Activated CD4-positive, alpha-beta memory T cell treated with anti-CD3 and anti-CD28 coated beads, Interleukin-2, amount 10 ng/mL, durations not matched to agents 7 days and 5 days (primary cell): ENCODE results near the gene PRKAG2. TPM values are rescaled to one million over a fixed set of nuclear protein-coding genes. Genes with fewer than 3 reads are reported as not detected.

Source experiments
- CTCF ChIA-PET: fragments of 350-600 bp; sonication (Branson Sonifier 250); formaldehyde crosslinking; loops from one replicate; lab custom pipeline; 2021; ENCODE audit warnings: antibody characterized with exemption, inconsistent platforms; lab: Charles Lee
- POLR2A ChIA-PET: fragments of 350-600 bp; sonication (Branson Sonifier 250); formaldehyde crosslinking; loops from one replicate; lab custom pipeline; 2021; ENCODE audit warnings: antibody characterized with exemption; lab: Charles Lee
- DNase-seq: peaks from one replicate; pipeline ENCODE4 v3.0.0-alpha.2; 2020
- H3K27ac Mint-ChIP-seq: one replicate; pipeline ENCODE4 v1.8.0; 2021; ENCODE audit warnings: mild to moderate bottlenecking, mixed read lengths
- H3K27me3 Mint-ChIP-seq: one replicate; pipeline ENCODE4 v1.8.0; 2021; ENCODE audit warnings: mixed read lengths
- H3K36me3 Mint-ChIP-seq: one replicate; pipeline ENCODE4 v1.8.0; 2021; ENCODE audit warnings: low read depth, mixed read lengths
- H3K4me1 Mint-ChIP-seq: one replicate; pipeline ENCODE4 v1.8.0; 2021; ENCODE audit warnings: mixed read lengths
- H3K4me3 Mint-ChIP-seq: one replicate; pipeline ENCODE4 v1.8.0; 2021; ENCODE audit warnings: mild to moderate bottlenecking, mixed read lengths
- H3K9me3 Mint-ChIP-seq: one replicate; pipeline ENCODE4 v1.8.0; 2021; ENCODE audit warnings: mixed read lengths
- total RNA-seq, 2 experiments: library from RNA; stranded (reverse); gene quantifications; one replicate each; pipeline ENCODE4 v1.2.3, GENCODE V29; 2021

The PRKAG2 gene
- total RNA-seq, 2 experiments from 2014 or later: 25.4 to 33.7 TPM

- no peak overlapping the region for H3K27ac Mint-ChIP-seq
- DNase-seq: no peak
- peaks cover 35% of the 10 kb centered on the region for H3K4me1 Mint-ChIP-seq
- no peak overlapping the region for H3K4me3 Mint-ChIP-seq
- CTCF ChIA-PET: interaction anchor here (2.2 to 2.4 kb wide), 2 partner anchors 9 to 131 kb away, joined by 8 to 13 read pairs; no protein-coding TSS in a partner anchor
- POLR2A ChIA-PET: no interaction called here
- H3K9me3 Mint-ChIP-seq: peaks cover 2% of the 10 kb centered on the region
- no peaks in the 10 kb centered on the region for H3K27me3 Mint-ChIP-seq
- H3K36me3 Mint-ChIP-seq: peaks cover 20% of the 10 kb centered on the region
These were observed 247.9 kb downstream of the PRKAG2 start for GRCh38 chr7:151628846-151629604.

GRCh38 chr7:151626422-151627115 is 250.3 kb downstream of the PRKAG2 start:
- POLR2A ChIA-PET: no interaction called here
- peak; percentile 28 for DNase-seq
- Mint-ChIP-seq H3K36me3 (peaks cover 16% of the 10 kb centered on the region), H3K27ac (no peak overlapping the region), H3K4me3 (no peak overlapping the region), H3K27me3 (no peaks in the 10 kb centered on the region), H3K4me1 (peaks cover 32% of the 10 kb centered on the region), H3K9me3 (no peaks in the 10 kb centered on the region)
- CTCF ChIA-PET: interaction anchor here (0.9 kb wide), 1 partner anchor 130 kb away, joined by 5 read pairs; no protein-coding TSS in a partner anchor

- Mint-ChIP-seq H3K4me1 (peaks cover 22% of the 10 kb centered on the region), H3K36me3 (peaks cover 11% of the 10 kb centered on the region), H3K27me3 (no peaks in the 10 kb centered on the region), H3K4me3 (no peak overlapping the region), H3K27ac (no peak overlapping the region), H3K9me3 (no peaks in the 10 kb centered on the region)
- no peak for DNase-seq
- POLR2A ChIA-PET: no interaction called here
- CTCF ChIA-PET: interaction anchor here (0.9 kb wide), 1 partner anchor 131 kb away, joined by 5 read pairs; no protein-coding TSS in a partner anchor
These were observed 251.3 kb downstream of the PRKAG2 start for GRCh38 chr7:151625606-151626005.

GRCh38 chr7:151624246-151624928 is 252.5 kb downstream of the PRKAG2 start:
- H3K36me3 Mint-ChIP-seq: peaks cover 11% of the 10 kb centered on the region
- peaks cover 16% of the 10 kb centered on the region for H3K4me1 Mint-ChIP-seq
- no peak for DNase-seq
- POLR2A ChIA-PET: no interaction called here
- H3K27me3 Mint-ChIP-seq: no peaks in the 10 kb centered on the region
- H3K9me3 Mint-ChIP-seq: no peaks in the 10 kb centered on the region
- H3K4me3 Mint-ChIP-seq: no peak overlapping the region
- CTCF ChIA-PET: interaction anchor here (1.0 kb wide), 1 partner anchor 8 kb away, joined by 4 read pairs; no protein-coding TSS in a partner anchor
- H3K27ac Mint-ChIP-seq: no peak overlapping the region

GRCh38 chr7:151623766-151624165 is 253.1 kb downstream of the PRKAG2 start:
- peaks cover 16% of the 10 kb centered on the region for H3K4me1 Mint-ChIP-seq
- CTCF ChIA-PET: interaction anchor here (1.0 kb wide), 1 partner anchor 9 kb away, joined by 4 read pairs; no protein-coding TSS in a partner anchor
- H3K4me3 Mint-ChIP-seq: no peak overlapping the region

GRCh38 chr7:151621961-151622360 is 255.0 kb downstream of the PRKAG2 start:
- Mint-ChIP-seq H3K4me3 (no peak overlapping the region), H3K36me3 (peaks cover 11% of the 10 kb centered on the region), H3K27me3 (no peaks in the 10 kb centered on the region), H3K27ac (no peak overlapping the region), H3K9me3 (no peaks in the 10 kb centered on the region), H3K4me1 (peaks cover 16% of the 10 kb centered on the region)
- POLR2A ChIA-PET: no interaction called here
- DNase-seq: no peak
- CTCF ChIA-PET: interaction anchor here (1.9 to 2.4 kb wide), 2 partner anchors 9 to 10 kb away, joined by 6 read pairs; no protein-coding TSS in a partner anchor

More at GRCh38 chr7:151623766-151624165, 253.1 kb downstream of the PRKAG2 start:
- Mint-ChIP-seq H3K36me3 (peaks cover 11% of the 10 kb centered on the region), H3K27me3 (no peaks in the 10 kb centered on the region), H3K27ac (no peak overlapping the region), H3K9me3 (no peaks in the 10 kb centered on the region)
- no peak for DNase-seq
- POLR2A ChIA-PET: no interaction called here

- no peak overlapping the region for H3K4me3 Mint-ChIP-seq
- H3K27me3 Mint-ChIP-seq: no peaks in the 10 kb centered on the region
- POLR2A ChIA-PET: no interaction called here
- H3K9me3 Mint-ChIP-seq: no peaks in the 10 kb centered on the region
- no peak overlapping the region for H3K27ac Mint-ChIP-seq
- no peaks in the 10 kb centered on the region for H3K36me3 Mint-ChIP-seq
- H3K4me1 Mint-ChIP-seq: no peaks in the 10 kb centered on the region
- CTCF ChIA-PET: no interaction called here
- no peak for DNase-seq
These were observed 260.3 kb downstream of the PRKAG2 start for GRCh38 chr7:151616443-151617213.

- Mint-ChIP-seq H3K9me3 (no peaks in the 10 kb centered on the region), H3K36me3 (no peaks in the 10 kb centered on the region), H3K27ac (no peak overlapping the region), H3K4me1 (no peaks in the 10 kb centered on the region), H3K4me3 (no peak overlapping the region), H3K27me3 (no peaks in the 10 kb centered on the region)
- ChIA-PET CTCF (no interaction called here), POLR2A (no interaction called here)
- no peak for DNase-seq
These were observed 261.1 kb downstream of the PRKAG2 start for GRCh38 chr7:151615784-151616183.

GRCh38 chr7:151615058-151615457 is 261.9 kb downstream of the PRKAG2 start:
- H3K27me3 Mint-ChIP-seq: no peaks in the 10 kb centered on the region
- no peaks in the 10 kb centered on the region for H3K9me3 Mint-ChIP-seq
- no peaks in the 10 kb centered on the region for H3K4me1 Mint-ChIP-seq
- H3K27ac Mint-ChIP-seq: no peak overlapping the region
- DNase-seq: no peak
- no peak overlapping the region for H3K4me3 Mint-ChIP-seq
- POLR2A ChIA-PET: no interaction called here
- CTCF ChIA-PET: no interaction called here
- H3K36me3 Mint-ChIP-seq: no peaks in the 10 kb centered on the region

GRCh38 chr7:151614019-151614418 is 262.9 kb downstream of the PRKAG2 start:
- Mint-ChIP-seq H3K27me3 (no peaks in the 10 kb centered on the region), H3K9me3 (no peaks in the 10 kb centered on the region), H3K27ac (no peak overlapping the region), H3K36me3 (no peaks in the 10 kb centered on the region), H3K4me3 (no peak overlapping the region), H3K4me1 (no peaks in the 10 kb centered on the region)
- DNase-seq: no peak
- ChIA-PET POLR2A (no interaction called here), CTCF (interaction anchor here (0.7 kb wide), 1 partner anchor 49 kb away, joined by 3 read pairs; no protein-coding TSS in a partner anchor)

- CTCF ChIA-PET: no interaction called here
- no peaks in the 10 kb centered on the region for H3K36me3 Mint-ChIP-seq
- H3K9me3 Mint-ChIP-seq: no peaks in the 10 kb centered on the region
- no peaks in the 10 kb centered on the region for H3K27me3 Mint-ChIP-seq
- no peaks in the 10 kb centered on the region for H3K4me1 Mint-ChIP-seq
- H3K27ac Mint-ChIP-seq: no peak overlapping the region
- POLR2A ChIA-PET: no interaction called here
- no peak overlapping the region for H3K4me3 Mint-ChIP-seq
- no peak for DNase-seq
These were observed 265.0 kb downstream of the PRKAG2 start for GRCh38 chr7:151611878-151612277.

- ChIA-PET POLR2A (no interaction called here), CTCF (no interaction called here)
- Mint-ChIP-seq H3K4me3 (no peak overlapping the region), H3K9me3 (no peaks in the 10 kb centered on the region), H3K36me3 (no peaks in the 10 kb centered on the region), H3K27ac (no peak overlapping the region), H3K27me3 (no peaks in the 10 kb centered on the region), H3K4me1 (no peaks in the 10 kb centered on the region)
- DNase-seq: no peak
These were observed 265.9 kb downstream of the PRKAG2 start for GRCh38 chr7:151611041-151611440.
